ENCODE measurements around the gene NLGN2.
"Not testable (repeated sequence)": the region's sequence is repeated elsewhere in the genome, so short reads cannot be mapped to it uniquely, and the experiment has no call there.

Gene NLGN2

DNA sequence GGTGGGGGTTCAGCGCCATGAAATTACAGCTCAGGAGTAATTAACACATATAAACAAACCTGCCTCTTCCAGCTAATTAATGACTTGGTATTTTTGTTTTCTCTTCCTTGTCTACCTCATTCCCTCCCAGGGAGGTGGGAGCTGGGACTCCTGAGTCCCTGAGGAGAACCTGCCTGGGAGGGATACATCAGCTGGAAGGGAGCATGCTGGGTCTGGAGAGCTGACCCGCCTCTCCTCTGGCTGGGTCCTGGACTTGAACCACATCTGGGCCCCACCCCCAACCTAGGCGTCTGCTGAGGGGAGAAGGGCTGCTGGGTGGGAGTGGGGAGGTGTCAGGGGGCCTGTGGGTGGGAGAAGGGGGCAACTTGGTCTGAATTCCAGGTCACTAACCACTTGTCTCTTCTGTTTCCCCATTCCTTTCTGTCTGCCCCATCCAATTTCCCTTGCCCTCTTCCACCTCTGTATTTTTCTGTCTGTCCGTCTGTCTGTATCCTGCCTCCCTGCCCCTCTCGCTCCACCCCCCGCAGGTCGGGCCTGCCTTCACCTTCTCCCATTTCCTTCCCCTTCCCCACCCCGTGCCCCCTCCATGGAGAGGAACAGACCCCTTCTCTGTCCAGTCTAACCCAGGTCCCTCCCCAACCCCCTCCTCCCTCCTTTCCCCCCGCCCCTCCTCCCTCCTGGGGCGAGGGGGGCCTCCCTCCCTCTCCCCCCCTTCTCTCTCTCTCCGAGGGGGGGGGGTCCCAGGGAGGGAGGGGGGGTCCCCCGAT lies at the start of gene NLGN2:
NLGN2 (plus strand) TSS at position 361 of the 767 bp plus-strand sequence. CDS start 411 bp downstream, outside the sequence.
- no peak within 1 kb of the TSS for H3K4me3 ChIP-seq (ENCODE audit: low read length)
- DNase-seq (ENCODE audit: low read depth) = no peak
- TF ChIP-seq, protein P1, sequence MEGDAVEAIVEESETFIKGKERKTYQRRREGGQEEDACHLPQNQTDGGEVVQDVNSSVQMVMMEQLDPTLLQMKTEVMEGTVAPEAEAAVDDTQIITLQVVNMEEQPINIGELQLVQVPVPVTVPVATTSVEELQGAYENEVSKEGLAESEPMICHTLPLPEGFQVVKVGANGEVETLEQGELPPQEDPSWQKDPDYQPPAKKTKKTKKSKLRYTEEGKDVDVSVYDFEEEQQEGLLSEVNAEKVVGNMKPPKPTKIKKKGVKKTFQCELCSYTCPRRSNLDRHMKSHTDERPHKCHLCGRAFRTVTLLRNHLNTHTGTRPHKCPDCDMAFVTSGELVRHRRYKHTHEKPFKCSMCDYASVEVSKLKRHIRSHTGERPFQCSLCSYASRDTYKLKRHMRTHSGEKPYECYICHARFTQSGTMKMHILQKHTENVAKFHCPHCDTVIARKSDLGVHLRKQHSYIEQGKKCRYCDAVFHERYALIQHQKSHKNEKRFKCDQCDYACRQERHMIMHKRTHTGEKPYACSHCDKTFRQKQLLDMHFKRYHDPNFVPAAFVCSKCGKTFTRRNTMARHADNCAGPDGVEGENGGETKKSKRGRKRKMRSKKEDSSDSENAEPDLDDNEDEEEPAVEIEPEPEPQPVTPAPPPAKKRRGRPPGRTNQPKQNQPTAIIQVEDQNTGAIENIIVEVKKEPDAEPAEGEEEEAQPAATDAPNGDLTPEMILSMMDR (conservative IDR thresholded peaks at IDR 0.05; ENCODE audit: low read depth, low read length) = no peak

DNA sequence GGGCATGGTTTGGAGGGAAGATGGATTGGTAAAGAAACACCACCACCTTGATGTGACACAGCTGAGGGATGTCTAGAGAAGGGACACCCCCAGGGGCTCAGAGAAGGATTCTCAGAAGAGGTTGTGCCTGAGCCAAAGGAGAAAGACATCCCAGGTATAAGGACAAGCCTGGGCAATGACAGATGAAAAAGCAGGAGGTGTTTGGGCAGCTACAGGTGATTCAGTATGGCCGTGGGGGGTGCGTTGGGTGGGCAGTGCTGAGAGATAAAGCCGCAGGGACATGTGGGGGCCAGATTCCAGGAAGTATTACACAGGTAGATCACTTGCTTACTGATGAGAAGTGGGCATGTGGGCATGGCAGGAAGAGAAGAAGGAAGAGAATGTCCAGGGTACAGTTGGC lies 45.7 kb upstream of the NLGN2 start:
- no peak for DNase-seq (ENCODE audit: low read depth)
- TF ChIP-seq, protein P1 (conservative IDR thresholded peaks at IDR 0.05; ENCODE audit: low read depth, low read length) = no peak
- H3K4me3 ChIP-seq (ENCODE audit: low read length) = no peak overlapping the region

DNA sequence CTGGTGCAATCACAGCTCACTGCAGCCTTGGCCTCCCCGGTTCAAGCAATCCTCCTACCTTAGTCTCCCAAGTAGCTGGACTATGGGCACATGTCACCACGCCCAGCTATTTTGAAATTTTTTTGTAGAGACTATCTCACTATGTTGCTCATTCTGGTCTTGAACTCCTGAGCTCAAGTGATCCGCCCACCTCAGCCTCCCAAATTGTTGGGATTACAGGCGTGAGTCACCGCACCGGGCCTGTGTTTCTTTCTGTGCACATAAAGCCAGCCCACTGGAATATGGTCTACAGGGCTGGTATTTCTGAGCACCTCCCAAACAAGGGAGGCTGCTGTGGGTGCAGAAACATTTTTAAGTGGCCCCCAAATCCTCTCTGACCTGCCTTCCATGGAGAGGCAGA lies 44.3 kb upstream of the NLGN2 start:
- no peak for DNase-seq (ENCODE audit: low read depth)
- H3K4me3 ChIP-seq (ENCODE audit: low read length) = no peak overlapping the region

DNA sequence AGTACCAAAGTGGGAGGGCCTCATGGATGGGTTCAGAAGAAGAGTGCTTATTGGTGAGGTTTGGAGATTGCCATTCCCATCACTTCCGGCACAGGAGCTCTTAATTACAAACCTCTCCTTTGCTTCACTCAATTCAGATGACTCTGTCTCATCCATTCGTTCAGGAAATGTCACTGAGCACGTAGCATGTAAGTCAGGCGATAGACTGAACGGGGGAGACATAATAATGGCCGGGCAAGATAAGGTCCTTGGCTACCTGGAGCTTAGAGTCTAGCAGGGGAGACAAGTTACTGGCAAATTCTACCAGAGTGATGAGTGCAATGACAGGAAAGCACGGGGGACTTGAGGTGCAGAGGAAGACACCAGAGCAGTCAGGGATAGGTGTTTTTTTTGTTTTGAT lies 41.7 kb upstream of the NLGN2 start:
- not testable (repeated sequence) for DNase-seq (ENCODE audit: low read depth); H3K4me3 ChIP-seq (ENCODE audit: low read length)

More for the DNA sequence above, 44.3 kb upstream of the NLGN2 start:
- TF ChIP-seq, protein P1 (conservative IDR thresholded peaks at IDR 0.05; ENCODE audit: low read depth, low read length) = no peak

DNA sequence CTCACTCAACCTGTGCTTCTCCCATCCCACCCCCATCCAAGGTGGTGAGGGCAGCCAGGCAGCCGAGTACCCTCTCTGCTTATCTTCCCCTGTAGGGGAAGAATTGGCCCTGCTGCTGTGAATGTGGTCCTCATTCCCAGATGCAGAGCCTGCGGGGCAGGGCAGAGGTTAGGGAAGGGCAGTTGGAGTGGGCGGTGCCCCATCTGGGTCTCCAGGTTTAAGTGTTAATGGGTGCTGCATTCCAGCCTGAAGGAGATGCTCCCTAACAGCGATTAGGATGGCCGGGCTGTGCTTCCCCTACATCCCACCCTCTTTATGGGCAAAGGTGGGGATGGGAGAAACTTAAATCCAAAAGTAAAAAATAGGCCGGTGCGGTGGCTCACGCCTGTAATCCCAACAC lies 40.6 kb upstream of the NLGN2 start:
- no peak for DNase-seq (ENCODE audit: low read depth)
- TF ChIP-seq, protein P1 (conservative IDR thresholded peaks at IDR 0.05; ENCODE audit: low read depth, low read length) = no peak

DNA sequence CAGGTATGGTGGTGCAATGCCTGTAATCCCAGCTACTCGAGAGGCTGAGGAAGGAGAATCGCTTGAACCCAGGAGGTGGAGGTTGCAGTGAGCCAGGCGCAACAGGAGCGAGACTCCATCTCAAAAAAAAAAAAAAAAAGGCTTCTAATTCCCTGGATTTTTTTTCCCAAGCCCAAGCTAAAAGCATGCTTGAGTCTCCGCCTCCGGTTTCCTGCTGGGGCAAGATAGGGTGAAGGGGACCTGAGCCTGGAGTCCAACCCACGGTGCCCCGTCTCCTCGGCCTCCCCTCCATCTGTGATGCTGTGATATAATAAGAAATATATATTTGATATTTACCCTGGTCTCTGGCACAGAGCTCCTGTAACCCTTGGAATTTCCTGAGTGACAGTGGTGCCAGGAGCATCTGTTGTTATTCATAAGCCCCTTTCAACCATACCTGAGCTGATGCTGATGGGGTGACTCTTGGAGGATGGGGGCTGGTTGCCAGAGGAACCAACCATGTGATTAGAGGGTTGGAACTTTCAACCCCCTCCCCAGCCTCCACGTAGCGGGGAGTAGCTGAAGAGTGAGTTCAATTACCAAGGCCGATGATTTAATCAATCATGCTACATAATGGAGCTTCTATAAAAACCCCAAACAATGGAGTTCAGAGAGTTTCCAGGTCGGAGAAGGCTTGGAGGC lies 39.6 kb upstream of the NLGN2 start:
- H3K4me3 ChIP-seq (ENCODE audit: low read length) = no peak overlapping the region
- TF ChIP-seq, protein P1 (conservative IDR thresholded peaks at IDR 0.05; ENCODE audit: low read depth, low read length) = no peak
- no peak for DNase-seq (ENCODE audit: low read depth)

More for the DNA sequence above, 40.6 kb upstream of the NLGN2 start:
- no peak overlapping the region for H3K4me3 ChIP-seq (ENCODE audit: low read length)

DNA sequence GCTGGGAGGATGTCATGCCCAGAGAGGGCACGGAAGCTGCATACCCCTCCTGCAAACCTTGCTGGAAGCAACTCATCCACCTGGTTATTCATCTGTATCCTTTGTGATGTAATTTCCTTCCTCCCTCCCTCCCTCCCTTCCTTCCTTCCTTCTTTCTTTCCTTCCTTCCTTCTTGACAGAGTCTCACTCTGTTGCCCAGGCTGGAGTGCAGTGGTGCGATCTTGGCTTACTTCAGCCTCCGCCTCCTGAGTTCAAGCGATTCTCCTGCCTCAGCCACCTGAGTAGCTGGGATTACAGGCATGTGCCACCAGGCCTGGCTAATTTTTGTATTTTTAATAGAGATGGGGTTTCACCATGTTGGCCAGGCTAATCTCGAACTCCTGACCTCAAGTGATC lies 39.0 kb upstream of the NLGN2 start:
- DNase-seq (ENCODE audit: low read depth); H3K4me3 ChIP-seq (ENCODE audit: low read length): not testable (repeated sequence)

DNA sequence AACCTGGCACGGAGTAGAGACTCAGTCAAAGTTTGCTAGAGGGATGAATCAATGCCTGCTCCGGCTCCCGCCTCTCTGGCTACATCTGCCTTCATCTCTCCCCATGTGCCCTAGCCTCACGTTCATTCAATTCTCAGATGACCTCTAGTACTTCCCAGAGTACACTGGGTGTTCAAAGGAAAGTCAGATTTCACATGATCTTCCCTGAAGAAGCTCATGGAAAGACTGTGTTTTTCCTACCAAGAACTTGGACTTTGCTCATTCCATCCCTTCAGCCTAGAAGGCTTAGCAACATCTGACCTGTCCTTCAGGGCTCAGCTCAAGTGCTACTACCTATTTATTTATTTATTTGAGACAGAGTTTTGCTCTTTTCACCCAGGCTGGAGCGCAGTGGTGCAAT lies 37.8 kb upstream of the NLGN2 start:
- DNase-seq (ENCODE audit: low read depth) = no peak
- TF ChIP-seq, protein P1 (conservative IDR thresholded peaks at IDR 0.05; ENCODE audit: low read depth, low read length) = no peak
- no peak overlapping the region for H3K4me3 ChIP-seq (ENCODE audit: low read length)

Measured in retinal pigment epithelial cell (primary cell).